ENCODE data around the gene EFNA1.

The EFNA1 gene

DNA sequence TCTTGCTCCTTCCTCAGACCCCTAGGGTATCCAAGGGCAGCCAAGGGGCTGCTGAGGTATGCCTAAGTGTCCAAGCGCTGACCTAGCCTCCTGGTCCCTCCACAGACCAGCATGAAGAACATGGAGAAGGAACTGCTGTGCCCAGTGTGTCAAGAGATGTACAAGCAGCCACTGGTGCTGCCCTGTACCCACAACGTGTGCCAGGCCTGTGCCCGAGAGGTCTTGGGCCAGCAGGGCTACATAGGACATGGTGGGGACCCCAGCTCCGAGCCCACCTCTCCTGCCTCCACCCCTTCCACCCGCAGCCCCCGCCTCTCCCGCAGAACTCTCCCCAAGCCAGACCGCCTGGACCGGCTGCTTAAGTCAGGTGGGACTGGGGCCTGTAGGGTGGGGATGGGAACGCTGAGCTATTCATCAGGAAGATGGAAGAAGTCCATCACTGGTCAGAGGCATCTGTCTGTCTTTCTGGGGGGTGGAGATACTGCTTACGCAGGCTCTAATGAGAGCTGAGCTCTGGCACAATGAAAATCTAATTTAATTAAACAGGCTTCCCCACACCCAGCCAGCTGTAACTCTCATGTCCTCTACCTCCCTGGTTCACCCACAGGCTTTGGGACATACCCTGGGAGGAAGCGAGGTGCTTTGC, 47.7 kb downstream of the EFNA1 start:
- no peak for DNase-seq (ENCODE audit: low read depth)

DNA sequence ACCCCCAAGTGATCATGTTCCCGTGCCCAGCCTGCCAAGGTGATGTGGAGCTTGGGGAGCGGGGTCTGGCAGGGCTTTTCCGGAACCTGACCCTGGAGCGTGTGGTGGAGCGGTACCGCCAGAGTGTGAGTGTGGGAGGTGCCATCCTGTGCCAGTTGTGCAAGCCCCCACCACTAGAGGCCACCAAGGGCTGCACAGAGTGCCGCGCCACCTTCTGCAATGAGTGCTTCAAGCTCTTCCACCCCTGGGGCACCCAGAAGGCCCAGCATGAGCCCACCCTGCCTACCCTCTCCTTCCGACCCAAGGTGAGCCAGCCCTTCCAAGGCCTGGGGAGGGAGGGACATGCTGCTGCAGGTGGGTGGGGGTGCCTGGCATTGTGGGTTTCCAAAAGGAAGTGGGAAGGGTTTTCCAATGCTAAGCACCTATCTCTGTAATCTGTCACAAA, 48.3 kb downstream of the EFNA1 start:
- DNase-seq (ENCODE audit: low read depth) = no peak

DNA sequence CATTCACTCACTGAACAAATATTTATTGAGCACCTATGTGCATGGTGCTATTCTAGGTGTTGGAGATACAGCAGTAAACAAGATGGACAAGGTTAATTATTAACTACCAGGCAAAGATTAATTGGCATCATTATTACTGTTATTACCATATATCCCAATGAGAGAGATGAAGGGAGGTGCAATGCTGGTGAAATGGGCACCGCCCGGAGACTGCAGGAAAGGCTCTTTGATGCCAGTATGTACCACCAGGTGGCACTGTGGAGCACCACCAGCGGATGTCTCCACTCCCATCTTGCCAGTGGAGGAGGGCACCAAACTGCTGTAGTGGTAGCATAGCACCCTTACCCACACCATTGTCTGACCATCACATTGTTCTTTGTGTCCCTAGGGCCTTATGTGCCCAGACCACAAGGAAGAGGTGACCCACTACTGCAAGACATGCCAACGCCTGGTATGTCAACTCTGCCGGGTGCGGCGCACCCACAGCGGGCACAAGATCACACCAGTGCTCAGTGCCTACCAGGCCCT, 48.9 kb downstream of the EFNA1 start:
- peak; percentile 81 for DNase-seq (ENCODE audit: low read depth)

DNA sequence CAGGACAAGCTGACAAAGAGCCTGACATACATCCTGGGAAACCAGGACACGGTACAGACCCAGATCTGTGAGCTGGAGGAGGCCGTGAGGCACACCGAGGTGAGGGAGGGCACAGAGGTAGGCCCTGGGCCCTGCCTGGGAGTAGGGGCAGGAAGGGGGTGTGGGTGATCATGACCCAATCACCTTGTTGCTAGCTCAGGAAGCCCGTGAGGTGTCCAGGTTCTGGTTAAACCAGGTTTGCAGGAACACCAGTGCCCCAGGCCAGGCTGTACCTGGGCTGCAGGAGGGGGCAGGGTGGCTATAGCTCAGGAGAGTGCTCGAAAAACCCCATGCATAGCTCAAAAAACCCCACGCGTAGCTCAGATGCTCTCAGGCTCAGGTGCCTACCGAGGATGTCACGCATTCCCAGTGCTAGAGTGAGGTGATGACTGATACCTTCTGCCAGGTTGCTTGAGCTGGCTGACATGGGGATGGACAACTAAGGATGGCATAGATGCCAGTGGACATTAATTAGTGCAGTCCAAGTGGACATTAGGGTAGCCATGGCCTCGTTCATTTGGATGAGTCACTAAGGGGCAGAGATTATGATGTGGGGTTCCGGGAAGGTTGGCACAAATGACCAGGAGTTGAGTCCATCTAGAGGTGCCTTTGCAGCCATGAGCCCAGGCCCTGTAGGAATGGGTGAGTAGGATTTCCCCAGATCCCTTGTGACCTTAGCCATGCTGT, 49.7 kb downstream of the EFNA1 start:
- no peak for DNase-seq (ENCODE audit: low read depth)

DNA sequence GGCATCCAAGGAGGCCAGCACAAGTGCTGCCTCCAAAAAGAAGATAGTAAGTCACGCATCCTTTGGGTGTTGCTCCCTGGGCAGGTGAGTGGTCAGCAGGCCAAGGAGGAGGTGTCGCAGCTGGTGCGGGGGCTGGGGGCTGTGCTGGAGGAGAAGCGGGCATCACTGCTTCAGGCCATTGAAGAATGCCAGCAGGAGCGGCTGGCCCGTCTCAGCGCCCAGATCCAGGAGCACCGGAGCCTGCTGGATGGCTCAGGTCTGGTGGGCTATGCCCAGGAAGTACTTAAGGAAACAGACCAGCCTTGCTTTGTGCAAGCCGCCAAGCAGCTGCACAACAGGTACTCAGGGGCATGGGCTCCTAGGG, 50.2 kb downstream of the EFNA1 start:
- no peak for DNase-seq (ENCODE audit: low read depth)

DNA sequence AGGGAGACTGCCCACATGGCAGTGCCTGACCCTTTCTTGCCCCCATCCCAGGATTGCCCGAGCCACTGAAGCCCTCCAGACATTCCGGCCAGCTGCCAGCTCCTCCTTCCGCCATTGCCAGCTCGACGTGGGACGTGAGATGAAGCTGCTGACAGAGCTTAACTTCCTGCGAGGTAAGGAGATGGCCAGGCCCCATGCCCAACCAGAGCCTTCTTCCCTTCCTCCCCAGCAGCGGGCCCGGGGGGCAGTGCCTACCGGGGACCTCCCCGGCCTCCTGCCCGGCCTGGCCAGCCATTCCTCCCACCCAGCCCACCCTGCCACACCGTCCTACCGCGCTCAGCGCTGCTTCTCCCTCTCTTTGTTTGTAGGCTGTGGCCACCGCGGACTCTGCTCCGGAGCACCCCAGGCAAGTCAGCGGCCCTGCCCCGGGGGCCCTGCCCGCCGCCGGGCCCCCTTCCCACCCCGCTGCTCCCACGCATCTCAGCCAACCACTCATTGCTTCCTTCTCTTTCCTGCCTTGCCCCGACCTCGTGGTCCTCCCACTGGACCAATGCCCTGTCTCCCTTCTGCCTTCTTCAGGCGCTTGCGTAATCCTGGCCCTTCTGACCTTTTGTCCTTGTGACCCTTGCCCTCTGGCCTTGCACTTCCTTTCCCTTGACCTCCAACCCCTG, 50.9 kb downstream of the EFNA1 start:
- DNase-seq (ENCODE audit: low read depth) = no peak

DNA sequence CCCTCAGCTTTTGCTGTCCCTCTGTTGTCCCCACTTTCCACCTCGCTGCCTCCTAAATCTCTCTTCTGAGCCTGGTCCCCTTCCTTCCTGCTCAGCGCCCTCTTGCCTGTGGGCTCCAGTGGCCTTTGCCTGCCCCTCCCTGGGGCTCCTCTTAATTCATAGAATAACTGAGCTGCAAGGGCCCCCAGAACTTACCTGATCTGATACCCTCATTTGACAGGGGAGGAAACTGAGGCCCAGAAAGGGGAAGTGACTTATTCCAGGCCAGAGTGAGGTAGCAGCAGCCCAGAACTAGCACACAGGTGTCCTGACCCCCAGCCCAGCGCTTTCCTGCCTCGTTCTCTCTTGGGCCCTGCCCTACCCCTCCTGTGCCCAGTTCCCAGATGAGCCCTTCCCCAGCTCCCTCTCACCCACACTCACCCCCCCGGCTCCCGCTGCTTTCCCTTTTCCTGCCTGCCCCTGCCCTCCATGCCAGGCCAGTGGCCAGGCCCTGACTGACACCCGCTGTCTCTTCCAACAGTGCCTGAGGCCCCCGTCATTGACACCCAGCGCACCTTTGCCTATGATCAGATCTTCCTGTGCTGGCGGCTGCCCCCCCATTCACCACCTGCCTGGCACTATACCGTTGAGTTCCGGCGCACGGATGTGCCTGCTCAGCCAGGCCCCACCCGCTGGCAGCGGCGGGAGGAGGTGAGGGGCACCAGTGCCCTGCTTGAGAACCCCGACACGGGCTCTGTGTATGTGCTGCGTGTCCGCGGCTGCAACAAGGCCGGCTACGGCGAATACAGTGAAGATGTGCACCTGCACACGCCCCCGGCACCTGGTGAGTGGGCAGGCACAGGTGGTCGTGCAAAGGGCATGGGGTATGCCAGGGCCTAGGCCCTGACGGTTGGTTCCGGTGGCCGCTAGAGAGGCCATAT, 51.7 kb downstream of the EFNA1 start:
- DNase-seq (ENCODE audit: low read depth) = no peak

DNA sequence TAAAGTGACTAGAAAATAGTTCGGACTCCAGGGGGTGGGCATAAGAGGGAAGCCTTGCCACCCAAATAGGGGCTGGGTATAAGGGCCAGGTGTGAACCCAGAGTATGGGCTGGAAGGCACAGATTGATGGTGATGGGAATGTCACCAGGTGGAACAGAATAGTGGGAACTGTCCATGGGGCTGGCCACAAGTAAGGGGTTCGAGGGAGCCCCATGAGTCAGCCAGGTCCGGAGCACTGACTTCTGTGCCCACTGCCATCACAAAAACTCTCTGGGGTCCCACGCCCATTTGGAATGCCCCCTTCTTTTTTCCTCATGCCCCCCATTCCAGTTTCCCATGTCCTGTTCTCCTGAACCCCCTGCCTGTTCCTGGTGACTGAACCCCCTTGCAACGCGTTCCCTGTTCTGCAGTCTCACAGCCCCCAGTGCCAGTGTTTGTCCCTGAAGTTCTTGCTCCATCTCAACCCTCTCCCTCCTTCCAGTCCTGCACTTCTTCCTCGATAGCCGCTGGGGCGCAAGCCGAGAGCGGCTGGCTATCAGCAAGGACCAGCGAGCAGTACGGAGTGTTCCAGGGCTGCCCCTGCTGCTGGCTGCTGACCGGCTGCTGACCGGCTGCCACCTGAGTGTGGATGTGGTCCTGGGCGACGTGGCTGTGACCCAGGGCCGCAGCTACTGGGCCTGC, 53.8 kb downstream of the EFNA1 start:
- DNase-seq (ENCODE audit: low read depth) = no peak

DNA sequence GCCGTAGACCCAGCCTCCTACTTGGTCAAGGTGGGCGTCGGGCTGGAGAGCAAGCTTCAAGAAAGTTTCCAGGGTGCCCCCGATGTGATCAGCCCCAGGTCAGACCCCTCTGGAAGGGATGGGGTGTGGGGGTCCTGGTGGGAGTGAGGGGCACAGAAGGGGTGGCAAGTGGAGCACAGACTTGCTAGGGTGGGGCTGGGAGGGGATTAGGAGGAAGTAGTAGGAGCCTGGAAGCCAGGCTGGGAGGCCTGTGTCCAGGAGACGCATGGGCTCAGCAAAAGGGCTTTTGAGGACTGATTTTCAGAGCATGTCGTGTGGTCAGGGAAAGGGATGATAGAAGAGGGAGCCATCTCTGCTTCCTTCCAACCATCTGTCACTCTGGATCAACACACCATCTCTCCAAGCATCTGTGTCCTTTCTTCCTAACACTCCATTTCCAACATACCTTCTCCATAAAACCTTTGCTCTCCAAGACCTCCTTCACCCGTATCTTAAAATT, 54.4 kb downstream of the EFNA1 start:
- DNase-seq (ENCODE audit: low read depth) = no peak

DNA sequence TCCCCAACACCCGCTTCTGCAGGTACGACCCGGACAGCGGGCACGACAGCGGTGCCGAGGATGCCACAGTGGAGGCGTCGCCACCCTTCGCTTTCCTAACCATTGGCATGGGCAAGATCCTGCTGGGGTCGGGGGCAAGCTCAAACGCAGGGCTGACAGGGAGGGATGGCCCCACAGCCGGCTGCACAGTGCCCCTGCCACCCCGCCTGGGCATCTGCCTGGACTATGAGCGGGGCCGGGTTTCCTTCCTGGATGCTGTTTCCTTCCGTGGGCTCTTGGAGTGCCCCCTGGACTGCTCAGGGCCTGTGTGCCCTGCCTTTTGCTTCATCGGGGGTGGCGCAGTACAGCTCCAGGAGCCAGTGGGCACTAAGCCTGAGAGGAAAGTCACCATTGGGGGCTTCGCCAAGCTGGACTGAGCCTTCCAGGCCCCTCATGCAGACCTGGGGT, 56.1 kb downstream of the EFNA1 start:
- no peak for DNase-seq (ENCODE audit: low read depth)

DNA sequence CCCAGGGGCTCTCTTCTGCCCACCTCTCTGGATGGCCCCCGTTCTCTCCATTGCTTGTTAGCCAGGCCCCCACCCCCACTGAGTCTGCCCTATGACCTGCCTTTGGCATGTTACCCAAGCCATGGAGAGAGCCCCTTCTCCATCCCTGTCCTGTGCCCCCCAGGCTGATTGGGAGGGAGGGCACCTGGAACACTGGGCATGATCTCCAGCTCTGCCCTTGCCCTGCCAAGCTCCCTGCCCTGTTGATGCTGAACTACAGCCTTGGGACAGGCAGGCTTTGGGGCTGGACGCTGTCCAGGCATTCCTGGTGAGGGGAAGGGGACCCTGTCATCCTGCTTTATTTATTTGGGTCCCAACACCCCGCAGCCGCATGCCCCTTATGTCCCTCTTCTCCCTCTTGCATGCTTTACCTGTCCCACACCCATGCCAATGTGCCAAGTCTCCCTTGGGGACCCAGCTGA, 56.7 kb downstream of the EFNA1 start:
- no peak for DNase-seq (ENCODE audit: low read depth)

All from activated gamma-delta T cell treated with anti-CD3 and anti-CD28 coated beads, Interleukin-2, amount 50 U/mL, for 16 hours (primary cell).